CD4-positive, alpha-beta memory T cell (primary cell): ENCODE measurements around the gene RFESD. TPM values are rescaled to one million over a fixed set of nuclear protein-coding genes. Genes with fewer than 3 reads are reported as not detected.

Experiments used
- CTCF ChIA-PET: fragments of 350-600 bp; sonication (Branson Sonifier 250); formaldehyde crosslinking; loops from one replicate; lab custom pipeline; 2021; ENCODE audit warnings: inconsistent platforms; ENCODE audit not compliant: partially characterized antibody; lab: Charles Lee
- POLR2A ChIA-PET: fragments of 350-600 bp; sonication (Branson Sonifier 250); formaldehyde crosslinking; loops from one replicate; lab custom pipeline; 2021; ENCODE audit not compliant: partially characterized antibody; lab: Charles Lee
- DNase-seq, 5 donors: peaks; one replicate each; pipeline versions ENCODE4 v3.0.0 to v3.0.0-alpha.2; 2020 to 2022; ENCODE audit warnings: mixed read lengths in 1 of 5
- H3K27ac ChIP-seq: one replicate; pipeline ENCODE4 v1.7.0; 2013; ENCODE audit warnings: low read depth, low read length
- H3K27me3 ChIP-seq: 2 replicates; pipeline ENCODE4 v1.7.0; 2013; ENCODE audit warnings: mild to moderate bottlenecking, low read length, moderate library complexity; ENCODE audit not compliant: insufficient read depth
- H3K36me3 ChIP-seq: 2 replicates; pipeline ENCODE4 v1.7.0; 2013; ENCODE audit warnings: mild to moderate bottlenecking, low read length, moderate library complexity; ENCODE audit not compliant: insufficient read depth
- H3K4me1 ChIP-seq: 2 replicates; pipeline ENCODE4 v1.7.0; 2013; ENCODE audit warnings: mild to moderate bottlenecking, low read length, moderate library complexity; ENCODE audit not compliant: insufficient read depth
- H3K4me3 ChIP-seq, 2 donors: one replicate each; pipeline ENCODE4 v1.7.0; 2013; ENCODE audit warnings: low read length in 2 of 2, mild to moderate bottlenecking in 1 of 2
- H3K9me3 ChIP-seq, 2 donors: one replicate each; pipeline ENCODE4 v1.7.0; 2013; ENCODE audit warnings: low read length in 2 of 2, control low read depth in 1 of 2; ENCODE audit not compliant: control insufficient read depth in 1 of 2
- H3K27ac Mint-ChIP-seq, 7 donors: one replicate each; pipeline ENCODE4 v1.8.0; 2020 to 2021; ENCODE audit warnings: mixed read lengths in 7 of 7, mild to moderate bottlenecking in 6 of 7, inconsistent platforms in 3 of 7, moderate library complexity in 3 of 7
- H3K27me3 Mint-ChIP-seq, 2 donors: one replicate each; pipeline ENCODE4 v1.8.0; 2020 to 2021; ENCODE audit warnings: mixed read lengths in 2 of 2
- H3K36me3 Mint-ChIP-seq, 2 donors: one replicate each; pipeline ENCODE4 v1.8.0; 2020 to 2021; ENCODE audit warnings: mixed read lengths in 2 of 2, inconsistent platforms in 1 of 2, mild to moderate bottlenecking in 1 of 2
- H3K4me1 Mint-ChIP-seq, 4 donors: one replicate each; pipeline ENCODE4 v1.8.0; 2020 to 2021; ENCODE audit warnings: mixed read lengths in 4 of 4, mild to moderate bottlenecking in 1 of 4
- H3K4me3 Mint-ChIP-seq, 8 donors: one replicate each; pipeline ENCODE4 v1.8.0; 2020 to 2021; ENCODE audit warnings: mixed read lengths in 8 of 8, mild to moderate bottlenecking in 7 of 8, moderate library complexity in 6 of 8, inconsistent platforms in 3 of 8
- H3K9me3 Mint-ChIP-seq, 8 donors: one replicate each; pipeline ENCODE4 v1.8.0; 2020 to 2021; ENCODE audit warnings: mixed read lengths in 8 of 8, mild to moderate bottlenecking in 5 of 8, inconsistent platforms in 3 of 8, moderate library complexity in 1 of 8
- intact Hi-C: fragments of 100-400 bp; cut with micrococcal nuclease; formaldehyde crosslinking; loops from one replicate; pipeline ENCODE4 v1.15.1; 2023
- polyA plus RNA-seq, 2 donors: library from polyadenylated mRNA; unstranded; fragments of 300-500 nt; fragmentation: Illumina TruSeq; gene quantifications; one replicate each; pipeline ENCODE4 v1.2.3, GENCODE V29; 2021
- total RNA-seq, 2 experiments: library from RNA; stranded (reverse); gene quantifications; one replicate each; pipeline ENCODE4 v1.2.3, GENCODE V29; 2021

The RFESD gene
- total and polyA plus RNA-seq, 4 experiments from 2014 or later, result 9.1 to 11.8 (median 9.6) TPM

- no peak overlapping the region for H3K4me3 ChIP-seq
- DNase-seq, result no peak
- Mint-ChIP-seq H3K27me3 (no peaks in the 10 kb centered on the region), H3K4me1 (peaks cover 4 to 12% (median 7%) of the 10 kb centered on the region in 4 donors), H3K36me3 (peaks cover 24 to 37% of the 10 kb centered on the region in 2 donors), H3K27ac (no peak overlapping the region), H3K4me3 (no peak overlapping the region), H3K9me3 (no peaks in the 10 kb centered on the region)
- intact Hi-C loops, result no loop called here
- H3K4me1 ChIP-seq, result peaks cover 8% of the 10 kb centered on the region
- ChIA-PET CTCF (interaction anchor here (0.6 to 3.6 kb wide), 4 partner anchors 9 to 134 kb away, joined by 3 to 13 read pairs (median 4); no protein-coding TSS in a partner anchor), POLR2A (interaction anchor here (2.0 kb wide), 1 partner anchor 32 kb away, joined by 5 read pairs; the partner anchor contains the start of gene GPR150)
- no peaks in the 10 kb centered on the region for H3K9me3 ChIP-seq
- H3K27me3 ChIP-seq, result no peaks in the 10 kb centered on the region
- H3K27ac ChIP-seq, result no peak overlapping the region
- H3K36me3 ChIP-seq, result peaks cover 4% of the 10 kb centered on the region
Observed at GRCh38 chr5:95652849-95653248, 6.3 kb downstream of the RFESD start.

GRCh38 chr5:95654196-95654595, 7.6 kb downstream of the RFESD start:
- Histone ChIP-seq H3K27ac (no peak overlapping the region), H3K4me1 (no peaks in the 10 kb centered on the region), H3K9me3 (no peaks in the 10 kb centered on the region), H3K36me3 (peaks cover 4% of the 10 kb centered on the region), H3K4me3 (no peak overlapping the region), H3K27me3 (no peaks in the 10 kb centered on the region)
- CTCF ChIA-PET, result interaction anchor here (1.2 to 1.9 kb wide), 2 partner anchors 10 to 189 kb away, joined by 3 to 7 read pairs; no protein-coding TSS in a partner anchor
- no peak overlapping the region for H3K27ac Mint-ChIP-seq
- no peaks in the 10 kb centered on the region for H3K9me3 Mint-ChIP-seq
- H3K4me1 Mint-ChIP-seq, result peaks cover 0 to 8% (median 4%) of the 10 kb centered on the region in 4 donors
- no peak overlapping the region for H3K4me3 Mint-ChIP-seq
- peaks cover 27 to 41% of the 10 kb centered on the region in 2 donors for H3K36me3 Mint-ChIP-seq
- no peak for DNase-seq
- no peaks in the 10 kb centered on the region for H3K27me3 Mint-ChIP-seq
- intact Hi-C loops, result no loop called here
- POLR2A ChIA-PET, result no interaction called here

- Mint-ChIP-seq H3K4me1 (peaks cover 0 to 1% (median 0%) of the 10 kb centered on the region in 4 donors), H3K4me3 (no peak overlapping the region), H3K9me3 (no peaks in the 10 kb centered on the region), H3K27ac (no peak overlapping the region), H3K27me3 (no peaks in the 10 kb centered on the region), H3K36me3 (peaks cover 27 to 41% of the 10 kb centered on the region in 2 donors)
- Histone ChIP-seq H3K4me3 (no peak overlapping the region), H3K27me3 (no peaks in the 10 kb centered on the region), H3K4me1 (no peaks in the 10 kb centered on the region), H3K36me3 (peaks cover 4% of the 10 kb centered on the region), H3K9me3 (no peaks in the 10 kb centered on the region), H3K27ac (no peak overlapping the region)
- CTCF ChIA-PET, result interaction anchor here (0.9 to 1.9 kb wide), 4 partner anchors 8 to 188 kb away, joined by 4 to 7 read pairs (median 6); partner anchors contain the start of gene RFESD
- intact Hi-C loops, result no loop called here
- POLR2A ChIA-PET, result no interaction called here
- DNase-seq, result no peak
Observed at GRCh38 chr5:95655575-95655974, 9.0 kb downstream of the RFESD start.

- Histone ChIP-seq H3K36me3 (no peaks in the 10 kb centered on the region), H3K4me1 (peaks cover 8% of the 10 kb centered on the region), H3K27ac (no peak overlapping the region), H3K27me3 (no peaks in the 10 kb centered on the region), H3K4me3 (no peak overlapping the region), H3K9me3 (no peaks in the 10 kb centered on the region)
- H3K9me3 Mint-ChIP-seq, result no peaks in the 10 kb centered on the region
- intact Hi-C loops, result no loop called here
- H3K4me3 Mint-ChIP-seq, result no peak overlapping the region
- no peak overlapping the region for H3K27ac Mint-ChIP-seq
- peaks cover 0 to 4% (median 1%) of the 10 kb centered on the region in 4 donors for H3K4me1 Mint-ChIP-seq
- ChIA-PET POLR2A (no interaction called here), CTCF (interaction anchor here (2.4 kb wide), 1 partner anchor 13 kb away, joined by 6 read pairs; the partner anchor contains the start of gene RFESD)
- no peaks in the 10 kb centered on the region for H3K27me3 Mint-ChIP-seq
- DNase-seq, result no peak
- H3K36me3 Mint-ChIP-seq, result peaks cover 14 to 18% of the 10 kb centered on the region in 2 donors
Observed at GRCh38 chr5:95660060-95660459, 13.5 kb downstream of the RFESD start.

- Histone ChIP-seq H3K36me3 (no peaks in the 10 kb centered on the region), H3K27me3 (no peaks in the 10 kb centered on the region), H3K9me3 (no peaks in the 10 kb centered on the region), H3K4me3 (no peak overlapping the region), H3K4me1 (peaks cover 8% of the 10 kb centered on the region), H3K27ac (no peak overlapping the region)
- Mint-ChIP-seq H3K27me3 (no peaks in the 10 kb centered on the region), H3K4me1 (peaks cover 0 to 4% (median 1%) of the 10 kb centered on the region in 4 donors), H3K4me3 (no peak overlapping the region), H3K27ac (no peak overlapping the region), H3K36me3 (peaks cover 4% of the 10 kb centered on the region in 2 donors), H3K9me3 (no peaks in the 10 kb centered on the region)
- ChIA-PET CTCF (interaction anchor here (1.0 to 4.6 kb wide), 14 partner anchors 9 to 191 kb away, joined by 3 to 36 read pairs (median 10); partner anchors contain the start of genes RFESD and RHOBTB3), POLR2A (no interaction called here)
- no peak for DNase-seq
- intact Hi-C loops, result no loop called here
Observed at GRCh38 chr5:95662946-95663345, 16.4 kb downstream of the RFESD start.

GRCh38 chr5:95664204-95664786, 17.7 kb downstream of the RFESD start:
- no peaks in the 10 kb centered on the region for H3K36me3 ChIP-seq
- H3K9me3 ChIP-seq, result no peaks in the 10 kb centered on the region
- CTCF ChIA-PET, result interaction anchor here (0.7 to 4.6 kb wide), 38 partner anchors 9 to 672 kb away, joined by 3 to 36 read pairs (median 5); partner anchors contain the start of genes RFESD and RHOBTB3
- intact Hi-C loops, result loop anchor here (1.0 kb wide), 4 partner anchors 20 to 183 kb away; no protein-coding TSS in a partner anchor
- DNase-seq, result peak in 4 of 5 donors; percentile 30 to 34 (median 31)
- POLR2A ChIA-PET, result interaction anchor here (0.7 to 1.7 kb wide), 5 partner anchors 18 to 180 kb away, joined by 3 to 6 read pairs (median 4); partner anchors contain the start of gene RFESD
- Mint-ChIP-seq H3K36me3 (no peaks in the 10 kb centered on the region), H3K27me3 (no peaks in the 10 kb centered on the region), H3K4me3 (no peak overlapping the region), H3K4me1 (peaks cover 0 to 4% (median 1%) of the 10 kb centered on the region in 4 donors), H3K9me3 (no peaks in the 10 kb centered on the region), H3K27ac (no peak overlapping the region)
- no peak overlapping the region for H3K27ac ChIP-seq
- H3K27me3 ChIP-seq, result no peaks in the 10 kb centered on the region
- peaks cover 8% of the 10 kb centered on the region for H3K4me1 ChIP-seq
- H3K4me3 ChIP-seq, result no peak overlapping the region

GRCh38 chr5:95667061-95667618, 20.6 kb downstream of the RFESD start:
- Mint-ChIP-seq H3K4me1 (peaks cover 0 to 4% (median 1%) of the 10 kb centered on the region in 4 donors), H3K4me3 (no peak overlapping the region), H3K27me3 (no peaks in the 10 kb centered on the region), H3K36me3 (no peaks in the 10 kb centered on the region), H3K27ac (no peak overlapping the region), H3K9me3 (no peaks in the 10 kb centered on the region)
- intact Hi-C loops, result no loop called here
- no peak overlapping the region for H3K4me3 ChIP-seq
- H3K27me3 ChIP-seq, result no peaks in the 10 kb centered on the region
- ChIA-PET POLR2A (interaction anchor here (1.4 kb wide), 1 partner anchor 167 kb away, joined by 4 read pairs; no protein-coding TSS in a partner anchor), CTCF (interaction anchor here (1.0 to 3.0 kb wide), 5 partner anchors 12 to 181 kb away, joined by 3 to 12 read pairs (median 3); no protein-coding TSS in a partner anchor)
- peaks cover 8% of the 10 kb centered on the region for H3K4me1 ChIP-seq
- DNase-seq, result no peak
- H3K27ac ChIP-seq, result no peak overlapping the region
- H3K36me3 ChIP-seq, result no peaks in the 10 kb centered on the region
- no peaks in the 10 kb centered on the region for H3K9me3 ChIP-seq
